Measurements from ENCODE around the gene LIMCH1.
"Not testable (repeated sequence)": the region's sequence is repeated elsewhere in the genome, so short reads cannot be mapped to it uniquely, and the experiment has no call there.

Gene LIMCH1

GRCh38 chr4:41687971-41688370 is 150.0 kb downstream of the LIMCH1 start:
- no peak for DNase-seq

GRCh38 chr4:41692717-41693345 is 154.9 kb downstream of the LIMCH1 start:
- peak; percentile 49 for DNase-seq

GRCh38 chr4:41693629-41694028 is 155.7 kb downstream of the LIMCH1 start:
- DNase-seq = peak; percentile 36

GRCh38 chr4:41696131-41696530 is 158.2 kb downstream of the LIMCH1 start:
- no peak for DNase-seq

- DNase-seq = no peak
Measured at GRCh38 chr4:41696763-41697162, 158.8 kb downstream of the LIMCH1 start.

GRCh38 chr4:41701983-41702382 is 164.0 kb downstream of the LIMCH1 start:
- DNase-seq = no peak

- DNase-seq = no peak
Measured at GRCh38 chr4:41702770-41703169, 164.8 kb downstream of the LIMCH1 start.

GRCh38 chr4:41703785-41704184 is 165.8 kb downstream of the LIMCH1 start:
- no peak for DNase-seq

- DNase-seq = peak; percentile 56
Measured at GRCh38 chr4:41709844-41710481, 172.0 kb downstream of the LIMCH1 start.

GRCh38 chr4:41711654-41712053 is 173.7 kb downstream of the LIMCH1 start:
- not testable (repeated sequence) for DNase-seq

GRCh38 chr4:41712425-41712824 is 174.5 kb downstream of the LIMCH1 start:
- DNase-seq = no peak

- DNase-seq = no peak
Measured at GRCh38 chr4:41713768-41714167, 175.8 kb downstream of the LIMCH1 start.

GRCh38 chr4:41714364-41715000 is 176.5 kb downstream of the LIMCH1 start:
- no peak for DNase-seq

GRCh38 chr4:41715155-41715554 is 177.2 kb downstream of the LIMCH1 start:
- no peak for DNase-seq

GRCh38 chr4:41718907-41719306 is 180.9 kb downstream of the LIMCH1 start:
- peak; percentile 74 for DNase-seq

GRCh38 chr4:41719417-41719816 is 181.5 kb downstream of the LIMCH1 start:
- peak; percentile 64 for DNase-seq

GRCh38 chr4:41722181-41722580 is 184.2 kb downstream of the LIMCH1 start:
- DNase-seq = peak; percentile 9

- DNase-seq = no peak
Measured at GRCh38 chr4:41723286-41723685, 185.3 kb downstream of the LIMCH1 start.

- no peak for DNase-seq
Measured at GRCh38 chr4:41725254-41725653, 187.3 kb downstream of the LIMCH1 start.

- DNase-seq = no peak
Measured at GRCh38 chr4:41727861-41728572, 190.1 kb downstream of the LIMCH1 start.

- DNase-seq = peak; percentile 47
Measured at GRCh38 chr4:41728573-41728913, 190.6 kb downstream of the LIMCH1 start.

- DNase-seq = no peak
Measured at GRCh38 chr4:41731569-41732126, 193.7 kb downstream of the LIMCH1 start.

GRCh38 chr4:41734371-41734770 is 196.4 kb downstream of the LIMCH1 start:
- no peak for DNase-seq
